ENCODE results near the gene JAML. TPM values are rescaled to one million over a fixed set of nuclear protein-coding genes. Genes with fewer than 3 reads are reported as not detected.

JAML gene
- total RNA-seq, 3 donors from 2014 or later: 2.3 to 16.0 (median 15.7) TPM

DNA sequence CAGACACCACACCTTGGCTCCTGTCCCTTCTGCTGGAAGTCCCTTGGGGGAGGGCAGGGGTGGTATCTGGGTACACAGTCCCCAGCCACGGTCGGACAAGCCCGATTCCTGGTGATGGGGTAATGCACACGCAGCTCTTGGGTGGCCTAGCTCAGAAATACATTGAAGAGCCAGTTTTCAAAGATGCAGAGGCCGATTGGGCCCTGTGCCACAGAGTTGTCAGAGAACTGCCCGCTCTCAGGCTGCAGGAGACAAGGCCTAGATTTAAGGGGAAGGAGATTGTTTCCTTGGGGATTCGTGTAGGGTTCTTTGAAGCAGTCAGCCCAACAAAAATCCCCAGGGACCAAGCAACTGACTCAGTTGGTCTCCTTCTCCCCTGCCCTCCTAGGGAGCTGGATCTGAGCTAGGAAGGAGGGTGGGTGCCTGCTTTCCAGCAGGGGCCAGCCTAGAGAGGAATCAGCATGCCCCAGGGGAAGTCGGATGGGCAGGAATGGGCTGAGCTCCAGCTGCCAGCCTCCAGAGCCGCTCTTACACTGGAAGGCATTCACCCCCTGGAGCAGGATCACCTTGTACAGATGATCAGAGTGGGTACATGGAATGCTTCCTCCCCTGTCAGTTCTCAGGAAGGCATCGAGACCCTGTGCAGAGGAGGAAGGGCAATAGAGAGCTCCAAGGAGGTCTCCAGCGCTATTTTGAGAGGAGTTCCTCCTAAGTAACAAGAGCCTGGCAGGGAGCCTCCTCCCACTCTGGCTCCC lies 68.9 kb downstream of the JAML start:
- no peak for DNase-seq (ENCODE audit: low spot score in 2 of 2)
- H3K27ac ChIP-seq: peak overlapping the region in 1 of 2 donors; percentile 9
- H3K4me1 ChIP-seq: peaks cover 0 to 6% of the 10 kb centered on the region in 2 donors
- H3K4me3 ChIP-seq: no peak overlapping the region
- no peaks in the 10 kb centered on the region for H3K9me3 ChIP-seq
- no peaks in the 10 kb centered on the region for H3K36me3 ChIP-seq
- TF ChIP-seq, protein P1, sequence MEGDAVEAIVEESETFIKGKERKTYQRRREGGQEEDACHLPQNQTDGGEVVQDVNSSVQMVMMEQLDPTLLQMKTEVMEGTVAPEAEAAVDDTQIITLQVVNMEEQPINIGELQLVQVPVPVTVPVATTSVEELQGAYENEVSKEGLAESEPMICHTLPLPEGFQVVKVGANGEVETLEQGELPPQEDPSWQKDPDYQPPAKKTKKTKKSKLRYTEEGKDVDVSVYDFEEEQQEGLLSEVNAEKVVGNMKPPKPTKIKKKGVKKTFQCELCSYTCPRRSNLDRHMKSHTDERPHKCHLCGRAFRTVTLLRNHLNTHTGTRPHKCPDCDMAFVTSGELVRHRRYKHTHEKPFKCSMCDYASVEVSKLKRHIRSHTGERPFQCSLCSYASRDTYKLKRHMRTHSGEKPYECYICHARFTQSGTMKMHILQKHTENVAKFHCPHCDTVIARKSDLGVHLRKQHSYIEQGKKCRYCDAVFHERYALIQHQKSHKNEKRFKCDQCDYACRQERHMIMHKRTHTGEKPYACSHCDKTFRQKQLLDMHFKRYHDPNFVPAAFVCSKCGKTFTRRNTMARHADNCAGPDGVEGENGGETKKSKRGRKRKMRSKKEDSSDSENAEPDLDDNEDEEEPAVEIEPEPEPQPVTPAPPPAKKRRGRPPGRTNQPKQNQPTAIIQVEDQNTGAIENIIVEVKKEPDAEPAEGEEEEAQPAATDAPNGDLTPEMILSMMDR (IDR thresholded peaks at IDR 0.05): no peak
- TF ChIP-seq POLR2AphosphoS5 (IDR thresholded peaks at IDR 0.05) (no peak), POLR2A (IDR thresholded peaks at IDR 0.05) (no peak)
- intact Hi-C loops (cut with DNase I; ENCODE audit: low total_unique reads): no loop called here
- peaks cover 0 to 29% of the 10 kb centered on the region in 2 donors for H3K27me3 ChIP-seq

DNA sequence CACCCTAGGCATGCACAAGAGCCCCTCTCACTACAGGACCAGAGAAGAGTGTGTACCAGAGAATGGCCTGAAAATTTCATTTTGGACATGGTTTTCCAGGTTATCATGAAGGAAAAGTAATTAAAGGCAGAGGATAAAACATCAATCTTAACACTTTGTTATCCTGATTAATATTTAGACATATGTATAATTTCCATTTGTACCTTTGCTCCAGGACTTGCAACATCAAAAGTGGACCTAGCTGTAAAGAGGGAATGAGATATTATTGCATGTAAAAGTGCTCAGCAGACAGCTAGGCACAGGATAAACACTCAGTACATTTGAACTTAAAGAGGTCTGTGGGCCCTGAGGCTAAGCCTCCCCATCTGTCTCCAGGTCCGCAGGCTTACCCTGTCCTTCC lies 70.2 kb downstream of the JAML start:
- H3K9me3 ChIP-seq: no peaks in the 10 kb centered on the region
- H3K27ac ChIP-seq: no peak overlapping the region
- H3K36me3 ChIP-seq: no peaks in the 10 kb centered on the region
- no peak overlapping the region for H3K4me3 ChIP-seq
- H3K4me1 ChIP-seq: peaks cover 0 to 6% of the 10 kb centered on the region in 2 donors
- H3K27me3 ChIP-seq: peaks cover 0 to 29% of the 10 kb centered on the region in 2 donors
- TF ChIP-seq POLR2AphosphoS5 (IDR thresholded peaks at IDR 0.05): no peak
- TF ChIP-seq, protein P1 (IDR thresholded peaks at IDR 0.05): no peak
- no peak for TF ChIP-seq POLR2A (IDR thresholded peaks at IDR 0.05)
- intact Hi-C loops (cut with DNase I; ENCODE audit: low total_unique reads): no loop called here
- no peak for DNase-seq (ENCODE audit: low spot score in 2 of 2)

DNA sequence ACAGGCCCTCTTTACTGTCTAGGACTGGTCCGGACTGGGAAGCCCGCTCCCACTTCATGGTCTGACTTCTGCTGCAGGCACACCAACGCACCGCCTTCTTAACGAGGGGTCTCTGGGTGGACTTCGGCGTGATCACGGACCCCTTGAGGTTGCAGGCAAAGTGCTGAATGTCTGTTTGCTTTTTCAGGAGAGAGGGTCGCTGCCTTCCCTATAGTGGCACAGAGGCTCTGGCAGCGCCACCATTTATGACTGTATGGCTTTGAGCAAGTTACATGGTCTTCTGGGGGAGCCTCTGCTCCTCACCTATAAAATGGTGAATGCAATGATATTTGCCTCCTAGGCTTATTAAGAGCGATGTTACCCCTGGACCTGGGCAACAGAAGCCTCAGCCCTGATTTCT lies 70.8 kb downstream of the JAML start:
- TF ChIP-seq POLR2AphosphoS5 (IDR thresholded peaks at IDR 0.05) (no peak), POLR2A (IDR thresholded peaks at IDR 0.05) (no peak)
- TF ChIP-seq, protein P1 (IDR thresholded peaks at IDR 0.05): no peak
- intact Hi-C loops (cut with DNase I; ENCODE audit: low total_unique reads): no loop called here

DNA sequence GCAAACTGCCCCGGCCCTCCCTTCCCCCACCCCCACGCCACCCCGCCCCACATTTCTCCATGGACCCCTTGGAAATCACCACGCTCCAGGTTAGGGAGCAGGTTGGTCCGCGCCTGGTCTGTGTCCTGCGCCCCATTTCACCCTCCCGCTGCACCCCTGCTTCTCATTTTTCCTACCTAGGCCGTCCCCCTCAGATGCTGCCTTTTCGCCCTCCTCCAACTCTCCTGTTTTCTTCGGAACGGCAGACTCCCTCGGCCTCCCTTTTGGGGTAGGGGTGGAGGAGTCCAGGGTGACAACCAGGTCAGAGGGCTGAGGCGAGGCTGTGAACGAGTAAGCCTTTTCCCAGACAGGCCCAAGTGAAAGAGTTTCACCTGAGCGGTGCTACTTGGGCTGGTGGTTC lies 71.3 kb downstream of the JAML start:
- Histone ChIP-seq H3K4me1 (peaks cover 0 to 6% of the 10 kb centered on the region in 2 donors), H3K27ac (no peak overlapping the region), H3K27me3 (peaks cover 0 to 29% of the 10 kb centered on the region in 2 donors), H3K9me3 (no peaks in the 10 kb centered on the region), H3K36me3 (no peaks in the 10 kb centered on the region), H3K4me3 (peak overlapping the region; percentile 45 to 71 (median 62))
- no peak for DNase-seq (ENCODE audit: low spot score in 2 of 2)
- intact Hi-C loops (cut with DNase I; ENCODE audit: low total_unique reads): no loop called here
- no peak for TF ChIP-seq POLR2A (IDR thresholded peaks at IDR 0.05)
- TF ChIP-seq, protein P1 (IDR thresholded peaks at IDR 0.05): no peak
- no peak for TF ChIP-seq POLR2AphosphoS5 (IDR thresholded peaks at IDR 0.05)

More for the DNA sequence above, 70.8 kb downstream of the JAML start:
- Histone ChIP-seq H3K27me3 (peaks cover 0 to 29% of the 10 kb centered on the region in 2 donors), H3K4me1 (peaks cover 0 to 6% of the 10 kb centered on the region in 2 donors), H3K27ac (no peak overlapping the region), H3K9me3 (no peaks in the 10 kb centered on the region), H3K4me3 (no peak overlapping the region), H3K36me3 (no peaks in the 10 kb centered on the region)
- DNase-seq (ENCODE audit: low spot score in 2 of 2): no peak

All from breast epithelium (tissue), 4 donors.